Left forelimb (tissue), 1 donor: ENCODE data around the gene EMC10.
"Not testable (repeated sequence)": the region's sequence is repeated elsewhere in the genome, so short reads cannot be mapped to it uniquely, and the experiment has no call there.

Experiments
- DNase-seq: peaks from one replicate; pipeline ENCODE4 v3.0.0-alpha.2; 2018; ENCODE audit warnings: low spot score

Gene EMC10

DNA sequence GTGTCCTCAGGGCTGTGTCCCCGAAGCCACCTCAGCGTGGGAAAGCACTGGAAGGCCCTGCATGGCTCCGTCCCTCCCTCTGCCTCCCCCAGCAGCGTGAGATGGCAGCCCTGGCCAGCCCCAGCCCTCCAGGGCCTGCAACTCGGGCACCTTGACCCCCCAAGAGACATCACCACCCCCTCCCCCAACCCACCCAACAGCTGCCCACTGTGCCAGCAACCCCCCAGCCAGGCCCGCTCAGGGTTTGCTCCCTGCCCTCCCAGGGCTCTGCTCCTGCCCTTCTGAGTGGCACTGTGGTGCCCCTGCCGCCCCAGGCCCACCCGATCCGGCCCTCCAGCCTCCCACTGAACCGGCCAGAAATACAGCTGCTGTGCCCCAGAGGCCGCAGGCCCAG is 38.9 kb downstream of the EMC10 start:
- no peak for DNase-seq

DNA sequence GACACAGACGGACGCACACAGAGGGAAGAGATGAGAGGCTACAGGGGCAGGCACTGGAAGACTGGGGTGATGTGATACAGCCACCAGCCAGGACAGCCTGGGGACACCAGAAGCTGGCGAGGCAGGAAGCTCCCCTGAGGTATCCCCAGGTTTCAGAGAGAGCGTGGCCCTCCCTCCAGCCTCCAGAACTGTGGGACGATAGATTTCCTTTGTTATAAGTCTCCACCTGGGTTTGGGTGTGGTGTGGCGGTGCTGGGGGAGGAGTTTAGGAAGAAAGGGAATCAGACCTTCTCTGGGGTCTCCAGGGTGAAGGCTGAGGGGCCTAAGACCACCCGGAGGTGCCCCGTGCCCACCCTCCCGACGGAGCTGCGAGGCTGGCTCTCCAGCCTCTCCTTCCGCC is 40.1 kb downstream of the EMC10 start:
- no peak for DNase-seq

DNA sequence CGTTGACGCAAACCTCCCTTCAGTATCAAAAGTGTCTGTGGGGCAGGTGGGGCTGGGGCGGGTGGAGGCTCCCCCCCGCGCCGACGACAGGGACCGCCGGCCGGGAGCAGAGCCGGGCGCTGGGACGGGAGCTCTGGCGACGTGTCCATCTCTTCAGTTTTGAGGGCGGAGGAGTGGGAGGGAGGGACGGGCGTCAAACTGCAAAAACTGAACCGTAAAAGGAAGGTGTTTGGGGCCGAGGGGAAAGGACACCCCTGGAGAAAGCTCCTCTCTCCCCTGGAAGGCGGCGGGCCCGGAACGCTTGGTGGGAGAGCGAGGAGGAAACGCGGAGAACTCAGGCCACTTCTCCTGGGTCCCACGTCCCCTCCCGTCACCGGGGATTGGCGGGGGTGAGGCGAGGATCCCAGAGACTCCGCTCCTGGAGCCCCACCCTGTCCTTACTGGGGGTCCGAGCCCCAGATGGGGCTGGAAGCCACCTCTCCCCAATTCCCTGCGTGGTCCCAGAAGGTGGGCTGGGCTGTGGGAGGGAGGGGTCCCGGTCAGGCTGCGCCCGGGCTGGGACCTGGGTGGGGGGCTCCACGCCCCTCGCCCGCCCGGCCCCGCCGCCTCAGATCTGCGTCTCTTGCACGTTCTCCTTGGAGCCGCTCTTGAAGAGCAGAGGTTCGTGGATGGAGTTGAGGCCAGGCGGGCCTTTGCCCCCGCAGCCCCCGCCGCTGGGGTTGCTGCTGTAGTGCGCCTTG is 40.8 kb downstream of the EMC10 start:
- DNase-seq = no peak

DNA sequence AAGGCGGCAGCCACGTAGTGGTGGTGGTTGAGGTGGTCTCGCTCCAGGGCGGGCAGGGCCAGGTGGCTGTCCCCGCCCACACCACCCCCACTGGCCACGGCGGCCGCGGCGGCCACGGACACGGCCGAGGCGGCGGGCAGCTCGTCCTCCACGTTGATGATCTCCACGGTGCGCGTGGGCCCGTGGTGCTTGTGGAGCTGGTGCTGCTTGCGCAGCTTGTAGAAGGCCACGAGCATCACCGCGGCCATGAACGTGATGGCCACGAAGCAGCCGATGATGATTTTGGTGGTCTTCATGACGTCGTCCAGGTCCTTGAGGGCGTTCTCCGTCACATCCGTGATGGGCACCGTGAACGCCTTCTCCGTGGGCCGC is 41.4 kb downstream of the EMC10 start:
- no peak for DNase-seq

DNA sequence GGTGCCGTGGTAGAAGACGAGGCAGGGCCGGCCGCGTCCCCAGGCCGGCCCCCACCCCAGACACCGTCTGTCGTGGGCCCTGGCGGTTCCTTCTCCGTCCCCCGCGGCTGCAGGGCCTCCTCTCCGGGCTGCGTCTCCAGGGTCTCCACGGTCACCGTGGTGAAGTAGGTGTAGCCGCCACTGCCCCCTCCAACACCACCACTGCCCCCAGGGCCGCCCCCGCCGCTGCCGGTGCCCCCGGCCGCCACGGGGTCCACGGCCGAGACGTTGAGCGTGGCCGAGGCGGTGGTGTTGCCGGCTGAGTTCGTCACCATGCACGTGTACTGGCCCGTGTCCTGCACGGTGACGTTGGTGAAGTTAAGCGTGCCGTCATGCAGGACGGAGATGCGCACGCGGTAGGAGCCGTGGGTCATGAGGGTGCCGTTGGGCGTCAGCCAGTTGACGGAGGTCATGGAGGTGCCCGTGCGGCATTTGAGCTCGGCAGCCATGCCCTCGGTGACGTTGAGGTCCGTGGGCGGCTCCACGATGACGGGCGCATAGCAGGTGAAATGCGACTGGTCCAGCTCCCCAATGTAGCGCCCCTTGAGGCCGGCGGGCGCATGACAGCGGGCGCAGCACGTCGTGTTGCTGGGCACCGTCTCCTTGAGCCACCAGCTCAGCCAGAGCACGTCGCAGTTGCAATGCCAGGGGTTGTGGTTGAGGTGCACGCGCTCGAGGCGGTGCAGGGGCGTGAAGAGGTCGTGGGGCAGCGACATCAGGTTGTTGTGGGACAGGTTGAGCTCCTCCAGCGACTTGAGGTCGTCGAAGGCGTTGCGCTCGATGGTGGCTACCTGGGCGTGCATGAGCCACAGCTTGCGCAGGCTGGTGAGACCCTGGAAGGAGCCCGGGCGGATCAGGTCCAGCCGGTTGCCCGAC is 42.0 kb downstream of the EMC10 start:
- DNase-seq = no peak

DNA sequence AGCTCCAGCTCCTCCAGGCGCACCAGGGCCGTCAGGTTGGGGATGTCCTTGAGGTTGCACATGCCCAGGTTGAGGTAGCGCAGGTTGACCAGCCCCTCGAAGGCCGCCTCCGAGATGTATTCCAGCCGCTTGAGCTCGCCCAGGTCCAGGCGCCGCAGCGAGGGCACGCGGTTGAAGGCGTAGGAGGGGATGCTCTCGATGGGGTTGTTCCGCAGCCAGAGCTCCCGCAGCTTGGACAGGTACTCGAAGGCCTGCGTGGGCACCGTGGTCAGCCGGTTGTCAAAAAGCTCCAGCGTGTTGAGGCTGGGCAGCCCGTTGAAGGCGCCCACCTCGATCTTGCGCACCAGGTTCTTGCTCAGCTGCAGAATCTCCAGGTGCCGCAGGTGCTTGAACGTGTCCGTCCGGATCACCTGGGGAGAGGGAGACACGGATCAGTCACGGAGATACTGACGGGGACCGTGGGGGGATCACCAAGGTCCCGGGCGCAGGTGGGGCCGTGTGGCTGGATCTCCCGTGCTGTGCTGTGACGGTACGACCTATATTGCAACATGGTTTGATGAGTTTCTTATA is 42.8 kb downstream of the EMC10 start:
- DNase-seq = no peak

DNA sequence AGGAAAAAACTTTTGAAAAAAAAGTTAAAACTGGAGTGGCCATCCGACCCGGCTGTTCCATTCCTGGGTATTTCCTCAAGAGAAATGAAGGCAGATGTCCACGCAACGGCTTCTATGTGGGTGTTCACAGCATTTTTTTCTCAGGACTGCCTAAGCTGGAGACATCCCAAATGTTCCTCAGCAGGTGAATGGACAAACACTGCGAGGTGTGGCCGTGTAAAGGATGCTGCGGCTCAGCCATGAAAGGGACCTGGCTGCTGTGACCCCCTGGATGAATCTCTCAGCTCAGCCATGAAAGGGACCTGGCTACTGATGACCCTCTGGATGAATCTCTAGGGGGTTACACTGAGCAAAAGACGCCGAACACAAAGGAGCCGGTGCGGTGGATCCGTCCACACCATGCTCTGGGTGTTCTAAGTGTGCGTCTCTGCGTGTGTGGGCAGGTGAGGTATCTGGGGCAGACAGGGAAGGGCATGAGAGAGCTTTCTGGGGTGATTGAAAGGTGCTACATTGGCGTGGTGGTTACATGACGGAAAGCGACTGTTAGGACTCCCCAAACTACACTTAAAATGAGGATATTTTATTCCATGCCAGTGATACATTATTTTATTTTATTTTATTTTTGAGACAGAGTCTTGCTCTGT is 44.6 kb downstream of the EMC10 start:
- DNase-seq = no peak

DNA sequence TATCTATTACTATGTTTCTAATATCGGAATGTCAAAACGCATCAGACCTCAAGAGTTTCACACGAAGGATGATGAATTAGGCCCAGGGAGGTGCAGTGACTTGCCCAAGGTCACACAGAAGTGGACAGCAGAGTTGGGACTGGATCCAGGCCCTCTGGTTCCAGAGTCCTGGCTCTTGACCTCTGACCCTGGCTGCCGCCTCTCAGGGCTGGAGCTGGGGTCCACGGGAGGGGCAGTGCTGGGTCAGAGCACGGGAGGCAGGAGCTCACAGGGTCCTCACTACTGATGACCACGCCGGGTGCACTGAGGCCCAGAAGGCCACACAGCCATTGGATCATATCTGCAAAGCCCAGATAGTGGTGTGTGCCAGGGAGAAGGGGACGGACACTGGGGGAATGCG is 46.6 kb downstream of the EMC10 start:
- no peak for DNase-seq

DNA sequence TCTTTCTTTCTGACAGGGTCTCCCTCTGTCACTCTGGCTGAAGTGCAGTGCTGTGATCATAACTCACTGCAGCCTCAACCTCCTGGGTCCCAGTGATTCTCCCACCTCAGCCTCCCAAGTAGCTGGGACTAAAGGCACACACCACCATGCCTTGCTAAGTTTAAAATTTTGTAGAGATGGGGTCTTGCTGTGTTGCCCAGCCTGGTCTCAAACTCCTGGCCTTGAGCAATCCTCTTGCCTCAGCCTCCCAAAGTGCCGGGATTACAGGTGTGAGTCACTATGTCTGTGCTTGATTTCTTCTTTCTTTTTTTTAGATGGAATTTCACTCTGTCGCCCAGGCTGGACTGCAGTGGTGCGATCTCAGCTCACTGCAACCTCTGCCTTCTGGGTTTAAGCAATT is 51.7 kb downstream of the EMC10 start:
- DNase-seq = not testable (repeated sequence)

DNA sequence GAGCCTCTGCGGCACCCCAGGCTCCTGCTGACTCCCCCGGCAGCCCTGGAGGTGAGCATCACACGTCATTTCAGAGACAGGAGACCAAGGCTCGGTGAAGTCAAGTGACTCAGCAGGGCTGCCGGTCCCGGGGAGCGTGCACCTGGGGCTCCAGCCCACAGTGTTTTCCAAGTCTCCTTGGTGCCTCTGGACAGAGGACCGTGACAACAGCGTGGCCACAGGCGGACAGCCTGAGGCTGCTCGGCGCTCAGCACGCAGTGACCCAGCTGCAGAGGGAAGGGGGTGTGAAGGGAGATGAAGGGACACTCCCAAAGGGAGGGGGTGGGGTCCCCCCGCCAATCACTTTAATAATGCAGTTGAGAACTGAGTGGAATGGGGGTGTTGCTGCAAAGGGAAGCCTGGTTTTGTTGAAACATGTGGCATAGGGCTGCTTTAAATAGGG is 54.9 kb downstream of the EMC10 start:
- DNase-seq = no peak

DNA sequence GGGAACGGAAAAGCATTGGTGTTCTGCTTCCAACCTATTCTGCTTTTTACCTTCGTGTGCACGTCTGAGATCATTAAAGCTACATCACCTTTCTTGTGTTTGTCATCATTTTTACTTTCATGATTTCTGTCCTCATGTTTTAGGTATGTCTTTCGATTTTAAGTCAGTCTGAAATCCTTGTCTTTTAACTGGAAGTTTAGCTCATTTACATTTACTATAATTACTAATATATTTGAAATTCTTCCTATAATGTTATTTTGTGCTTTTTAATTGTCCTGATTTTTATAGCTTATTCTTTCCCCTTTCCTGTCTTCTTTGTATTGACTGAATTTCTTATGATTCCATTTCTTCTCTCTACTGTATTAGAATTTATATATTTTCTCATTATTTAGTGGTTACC is 56.6 kb downstream of the EMC10 start:
- DNase-seq = no peak

DNA sequence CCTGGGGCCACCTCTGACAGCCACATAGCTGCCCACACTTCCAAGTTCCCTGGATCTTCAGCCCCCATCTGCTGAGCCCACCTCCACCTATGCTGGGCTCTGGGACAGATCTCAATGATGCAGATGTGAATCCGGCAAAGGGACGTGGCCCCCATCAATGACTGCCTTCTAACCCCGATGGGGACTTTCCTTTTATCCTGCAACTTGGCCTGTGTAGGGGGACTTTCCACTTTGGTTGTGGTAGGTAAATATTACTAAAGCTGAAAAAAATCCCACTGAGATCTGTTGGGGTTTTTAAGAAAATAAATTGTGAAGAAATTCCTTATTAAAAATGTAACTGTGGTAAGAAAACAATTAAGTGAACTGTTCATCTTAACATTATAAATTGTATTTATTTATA is 58.2 kb downstream of the EMC10 start:
- DNase-seq = no peak

DNA sequence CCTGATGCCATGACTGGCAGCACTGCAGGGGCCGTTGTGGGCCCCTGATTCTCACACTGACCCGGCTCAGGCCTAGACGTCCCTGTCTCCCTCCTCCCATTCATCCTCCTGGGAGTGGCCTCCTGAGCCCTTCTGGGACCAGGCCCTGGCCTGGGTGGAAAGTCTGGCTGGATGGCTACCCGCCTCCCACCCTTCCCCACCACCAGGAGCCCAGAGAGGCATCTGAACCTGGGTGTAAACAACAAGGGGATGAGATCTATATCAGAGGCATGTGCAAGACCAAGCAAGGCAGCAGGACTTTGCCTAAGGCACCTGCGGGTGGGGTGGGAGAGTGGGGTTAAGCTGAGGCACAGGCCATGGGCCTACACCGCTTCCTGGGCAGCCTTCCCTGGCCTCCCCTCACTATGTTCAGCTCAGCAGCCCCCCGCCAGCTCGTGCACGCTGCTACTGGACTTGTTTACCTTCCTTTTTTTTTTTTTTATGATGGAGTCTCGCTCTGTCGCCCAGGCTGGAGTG is 59.4 kb downstream of the EMC10 start:
- no peak for DNase-seq

DNA sequence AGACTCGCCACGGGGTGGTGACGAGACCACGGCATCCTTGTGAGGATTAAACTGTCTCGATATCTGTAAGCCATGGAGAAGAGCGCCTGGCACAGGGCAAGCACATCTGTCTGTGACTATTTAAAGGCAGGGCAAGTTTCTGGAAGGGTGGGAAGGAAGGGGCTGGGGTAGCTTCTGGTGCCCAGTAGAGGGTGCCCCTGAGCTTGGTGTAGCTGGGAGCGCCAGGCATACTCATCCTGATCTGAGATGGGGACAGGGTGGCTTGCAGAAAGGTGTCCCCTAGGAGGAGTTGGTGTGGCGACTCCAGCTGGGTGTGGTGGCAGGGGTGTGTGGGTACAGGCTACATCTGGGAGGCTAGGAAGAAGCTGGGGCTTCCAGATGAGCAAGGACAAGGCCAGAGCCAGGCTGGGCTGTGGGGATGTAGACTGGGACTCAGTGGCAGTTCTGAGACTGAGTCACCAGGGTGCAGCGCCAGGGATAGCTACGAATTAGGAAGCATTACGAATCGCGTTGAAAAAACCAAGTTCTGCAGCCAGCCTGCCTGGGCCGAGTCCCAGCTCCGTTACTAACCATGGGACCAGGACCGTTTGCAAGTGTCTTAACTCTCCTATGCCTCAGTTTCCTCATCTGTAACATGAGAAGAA is 60.5 kb downstream of the EMC10 start:
- no peak for DNase-seq

DNA sequence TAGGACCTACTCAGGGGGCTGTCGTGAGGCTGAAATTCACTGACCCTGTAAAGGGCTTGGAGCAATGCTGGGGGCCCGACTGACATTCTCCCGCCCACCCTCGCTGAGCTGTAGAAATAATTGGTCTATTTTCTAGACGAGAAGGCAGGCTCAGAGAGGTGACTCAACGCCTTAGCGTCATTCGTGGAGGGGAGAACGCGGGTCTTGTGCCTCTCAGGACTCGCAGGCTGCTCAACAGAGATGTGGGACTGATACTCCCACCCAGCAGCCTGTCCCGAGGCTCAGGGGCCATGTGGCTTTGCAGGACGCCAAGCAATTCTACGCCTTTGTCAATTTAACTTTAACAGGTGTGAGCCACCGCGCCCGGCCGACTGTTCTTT is 61.0 kb downstream of the EMC10 start:
- no peak for DNase-seq

DNA sequence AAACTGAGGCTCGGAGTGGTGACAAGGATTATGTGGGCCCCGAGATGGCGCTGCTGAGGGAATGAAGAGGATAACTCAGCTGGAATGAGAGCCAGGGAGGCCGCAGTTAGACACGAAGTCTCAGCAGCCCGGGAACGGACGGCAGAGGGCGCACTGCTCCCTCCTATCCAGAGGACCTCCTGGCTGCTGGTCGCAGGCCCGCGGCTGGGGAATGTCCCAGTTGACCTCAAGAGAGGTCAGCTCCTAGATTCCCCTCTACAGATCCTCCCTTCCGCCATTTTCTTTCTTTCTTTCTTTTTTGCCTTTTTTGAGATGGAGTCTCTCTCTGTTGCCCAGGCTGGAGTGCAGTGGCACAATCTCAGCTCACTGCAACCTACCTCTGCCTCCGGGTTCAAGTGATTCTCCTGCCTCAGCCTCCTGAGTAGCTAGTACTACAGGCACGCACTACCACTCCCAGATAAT is 61.5 kb downstream of the EMC10 start:
- no peak for DNase-seq
